ENCODE measurements around the gene ACP7.
"Not testable (repeated sequence)": the region's sequence is repeated elsewhere in the genome, so short reads cannot be mapped to it uniquely, and the experiment has no call there.

Gene ACP7

GRCh38 chr19:39077323-39077722, 6.8 kb upstream of the ACP7 start:
- no peak for DNase-seq (ENCODE audit: low spot score)

GRCh38 chr19:39078436-39079200, 5.5 kb upstream of the ACP7 start:
- DNase-seq (ENCODE audit: low spot score), result peak; percentile 96

- DNase-seq (ENCODE audit: low spot score), result no peak
Observed at GRCh38 chr19:39080431-39080830, 3.7 kb upstream of the ACP7 start.

GRCh38 chr19:39082167-39082566, 2.0 kb upstream of the ACP7 start:
- DNase-seq (ENCODE audit: low spot score), result no peak

GRCh38 chr19:39082745-39083598, 1.2 kb upstream of the ACP7 start:
- DNase-seq (ENCODE audit: low spot score), result peak; percentile 81

GRCh38 chr19:39083599-39083982, 577 bp upstream of the ACP7 start:
- DNase-seq (ENCODE audit: low spot score), result no peak

- no peak for DNase-seq (ENCODE audit: low spot score)
Observed at GRCh38 chr19:39084732-39085080, 538 bp downstream of the ACP7 start.

- DNase-seq (ENCODE audit: low spot score), result no peak
Observed at GRCh38 chr19:39085392-39085791, 1.2 kb downstream of the ACP7 start.

GRCh38 chr19:39086386-39086785, 2.2 kb downstream of the ACP7 start:
- no peak for DNase-seq (ENCODE audit: low spot score)

- no peak for DNase-seq (ENCODE audit: low spot score)
Observed at GRCh38 chr19:39087907-39088686, 3.9 kb downstream of the ACP7 start.

GRCh38 chr19:39090016-39090415, 5.8 kb downstream of the ACP7 start:
- not testable (repeated sequence) for DNase-seq (ENCODE audit: low spot score)

- no peak for DNase-seq (ENCODE audit: low spot score)
Observed at GRCh38 chr19:39090881-39091280, 6.7 kb downstream of the ACP7 start.

- not testable (repeated sequence) for DNase-seq (ENCODE audit: low spot score)
Observed at GRCh38 chr19:39095799-39096540, 11.8 kb downstream of the ACP7 start.

- DNase-seq (ENCODE audit: low spot score), result no peak
Observed at GRCh38 chr19:39097299-39097698, 13.1 kb downstream of the ACP7 start.

- DNase-seq (ENCODE audit: low spot score), result no peak
Observed at GRCh38 chr19:39097721-39098120, 13.6 kb downstream of the ACP7 start.

- no peak for DNase-seq (ENCODE audit: low spot score)
Observed at GRCh38 chr19:39098365-39099269, 14.4 kb downstream of the ACP7 start.

GRCh38 chr19:39099341-39099740, 15.2 kb downstream of the ACP7 start:
- DNase-seq (ENCODE audit: low spot score), result no peak

GRCh38 chr19:39100500-39101166, 16.5 kb downstream of the ACP7 start:
- DNase-seq (ENCODE audit: low spot score), result no peak

- DNase-seq (ENCODE audit: low spot score), result no peak
Observed at GRCh38 chr19:39103151-39103550, 19.0 kb downstream of the ACP7 start.

GRCh38 chr19:39104186-39104596, 20.0 kb downstream of the ACP7 start:
- DNase-seq (ENCODE audit: low spot score), result peak; percentile 75
